GM12864 (cell line): ENCODE results near the gene FAF1.

Experiments
- DNase-seq: peaks from one replicate; pipeline ENCODE4 v3.0.0-alpha.2; 2011; ENCODE audit warnings: low read depth
- H3K4me3 ChIP-seq: 2 replicates; pipeline ENCODE4 v1.5.1; 2011; ENCODE audit warnings: mild to moderate bottlenecking, low read depth, low read length, control low read depth
- TF ChIP-seq, protein P1 (sequence below): IDR thresholded peaks from 2 replicates; pipeline ENCODE4 v1.5.1; 2011; ENCODE audit warnings: low read depth, mild to moderate bottlenecking, moderate library complexity, low read length, control low read depth, inconsistent platforms; ENCODE audit errors: missing control alignments

FAF1 gene

DNA sequence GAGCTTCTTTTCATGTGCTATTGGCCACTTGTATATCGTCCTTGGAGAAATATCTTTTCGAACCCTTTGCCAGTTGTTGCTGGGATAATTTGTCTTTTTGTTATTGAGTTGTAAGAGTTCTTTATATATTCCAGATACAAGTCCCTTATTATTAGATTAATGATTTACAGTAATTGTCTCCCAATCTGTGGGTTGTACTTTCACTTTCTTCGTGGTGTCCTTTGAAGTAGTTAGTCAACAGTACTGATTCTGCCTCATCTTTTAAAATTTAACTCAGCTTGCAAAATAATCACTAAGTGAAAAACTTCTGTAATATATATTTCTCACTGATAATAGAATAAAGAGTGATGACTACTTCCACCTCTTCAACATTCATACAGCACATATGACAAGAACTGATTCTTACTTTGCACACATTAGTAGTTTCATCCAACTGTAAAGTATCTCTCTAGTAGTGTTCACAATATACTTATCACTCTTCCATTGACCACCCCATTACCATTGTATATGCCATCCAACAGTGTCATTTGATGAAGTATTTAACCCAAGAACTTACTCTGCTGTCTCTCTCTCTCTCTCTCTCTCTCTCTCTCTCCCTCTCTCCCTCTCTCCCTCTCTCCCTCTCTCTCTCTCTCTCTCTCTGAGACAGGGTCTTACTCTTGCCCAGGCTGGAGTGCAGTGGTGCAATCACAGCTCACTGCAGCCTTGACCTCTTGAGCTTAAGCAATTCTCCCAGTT lies 432.6 kb downstream of the FAF1 start:
- no peak overlapping the region for H3K4me3 ChIP-seq
- TF ChIP-seq, protein P1, sequence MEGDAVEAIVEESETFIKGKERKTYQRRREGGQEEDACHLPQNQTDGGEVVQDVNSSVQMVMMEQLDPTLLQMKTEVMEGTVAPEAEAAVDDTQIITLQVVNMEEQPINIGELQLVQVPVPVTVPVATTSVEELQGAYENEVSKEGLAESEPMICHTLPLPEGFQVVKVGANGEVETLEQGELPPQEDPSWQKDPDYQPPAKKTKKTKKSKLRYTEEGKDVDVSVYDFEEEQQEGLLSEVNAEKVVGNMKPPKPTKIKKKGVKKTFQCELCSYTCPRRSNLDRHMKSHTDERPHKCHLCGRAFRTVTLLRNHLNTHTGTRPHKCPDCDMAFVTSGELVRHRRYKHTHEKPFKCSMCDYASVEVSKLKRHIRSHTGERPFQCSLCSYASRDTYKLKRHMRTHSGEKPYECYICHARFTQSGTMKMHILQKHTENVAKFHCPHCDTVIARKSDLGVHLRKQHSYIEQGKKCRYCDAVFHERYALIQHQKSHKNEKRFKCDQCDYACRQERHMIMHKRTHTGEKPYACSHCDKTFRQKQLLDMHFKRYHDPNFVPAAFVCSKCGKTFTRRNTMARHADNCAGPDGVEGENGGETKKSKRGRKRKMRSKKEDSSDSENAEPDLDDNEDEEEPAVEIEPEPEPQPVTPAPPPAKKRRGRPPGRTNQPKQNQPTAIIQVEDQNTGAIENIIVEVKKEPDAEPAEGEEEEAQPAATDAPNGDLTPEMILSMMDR: no peak
- no peak for DNase-seq

DNA sequence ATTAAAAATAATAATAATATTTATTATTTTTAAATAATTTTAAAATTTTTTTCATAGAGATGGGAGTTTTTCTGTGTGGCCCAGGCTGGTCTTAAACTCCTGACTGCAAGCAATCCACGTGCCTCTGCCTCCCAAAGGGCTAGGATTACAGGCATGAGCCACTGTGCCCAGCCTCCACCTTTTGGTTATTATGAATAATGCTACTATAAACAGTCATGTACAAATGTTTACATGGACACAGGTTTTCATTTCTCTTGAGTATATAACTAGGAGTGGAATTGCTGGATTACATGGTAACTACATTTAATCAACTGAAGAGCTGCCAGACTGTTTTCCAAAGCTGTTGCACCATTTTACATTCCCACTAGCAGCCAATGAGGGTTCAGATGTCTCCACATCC lies 433.6 kb downstream of the FAF1 start:
- H3K4me3 ChIP-seq: no peak overlapping the region
- DNase-seq: no peak
- TF ChIP-seq, protein P1: no peak

DNA sequence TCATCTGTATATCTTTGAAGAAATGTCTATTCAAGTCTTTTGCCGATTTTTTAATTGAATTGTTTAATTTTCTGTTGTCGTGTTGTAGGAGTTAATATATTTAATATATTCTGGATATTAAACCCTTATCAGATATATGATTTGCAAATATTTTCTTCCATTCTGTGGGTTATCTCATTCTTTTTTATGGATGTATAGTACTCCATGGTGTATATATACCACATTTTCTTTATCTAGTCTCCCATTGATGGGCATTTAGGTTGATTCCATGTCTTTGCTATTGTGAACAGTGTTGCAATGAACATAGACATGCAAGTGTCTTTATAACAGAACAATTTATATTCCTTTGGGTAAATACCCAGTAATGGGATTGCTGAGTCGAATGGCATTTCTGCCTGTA lies 436.5 kb downstream of the FAF1 start:
- TF ChIP-seq, protein P1: no peak
- H3K4me3 ChIP-seq: no peak overlapping the region

DNA sequence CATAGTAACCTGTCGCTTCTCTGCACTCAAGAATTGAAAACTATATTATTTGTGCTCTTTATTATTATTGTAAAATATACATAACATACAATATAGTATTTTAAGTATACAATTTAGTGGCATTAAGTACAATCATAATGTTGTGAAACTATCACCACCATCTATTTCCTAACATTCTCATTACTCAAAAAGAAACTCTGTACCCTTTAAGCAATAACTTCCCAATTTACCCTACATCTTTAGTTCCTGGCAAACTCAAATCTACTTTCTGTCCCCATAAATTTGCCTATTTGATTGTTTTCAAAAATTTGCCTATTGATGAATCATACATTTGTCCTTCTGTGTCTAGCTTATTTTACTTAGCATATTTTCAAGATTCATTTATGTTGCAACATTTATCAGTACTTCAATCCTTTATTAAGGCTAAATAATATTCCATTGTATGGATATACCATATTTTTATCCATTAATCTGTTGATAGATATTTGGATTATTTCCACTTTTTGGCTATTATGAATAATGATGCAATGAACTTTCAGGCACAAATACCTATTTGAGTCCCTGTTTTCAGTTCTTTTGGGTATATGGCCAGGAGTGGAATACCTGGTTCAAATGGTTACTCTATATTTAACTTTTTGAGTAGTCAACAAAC lies 437.2 kb downstream of the FAF1 start:
- TF ChIP-seq, protein P1: no peak
- DNase-seq: no peak
- H3K4me3 ChIP-seq: no peak overlapping the region

More for the DNA sequence above, 436.5 kb downstream of the FAF1 start:
- no peak for DNase-seq

DNA sequence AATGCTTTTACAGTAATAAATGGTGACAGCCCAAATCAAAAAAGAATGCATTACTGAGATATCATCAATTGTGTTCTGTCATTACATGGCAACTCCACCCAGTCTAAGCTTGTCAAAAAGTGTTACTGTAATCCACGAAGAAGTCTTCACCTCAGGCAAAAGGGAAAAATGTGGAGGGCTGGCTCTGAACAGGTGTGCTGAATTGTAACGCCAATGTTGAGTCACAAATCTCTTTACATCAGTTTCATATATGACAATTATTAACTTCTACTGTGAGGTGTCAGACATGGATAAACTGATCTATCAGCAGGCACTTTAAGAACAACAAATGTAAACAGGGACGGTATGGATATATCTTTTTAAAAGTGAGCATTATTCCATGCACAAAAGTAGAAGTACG lies 438.4 kb downstream of the FAF1 start:
- no peak overlapping the region for H3K4me3 ChIP-seq
- no peak for DNase-seq
- TF ChIP-seq, protein P1: no peak

DNA sequence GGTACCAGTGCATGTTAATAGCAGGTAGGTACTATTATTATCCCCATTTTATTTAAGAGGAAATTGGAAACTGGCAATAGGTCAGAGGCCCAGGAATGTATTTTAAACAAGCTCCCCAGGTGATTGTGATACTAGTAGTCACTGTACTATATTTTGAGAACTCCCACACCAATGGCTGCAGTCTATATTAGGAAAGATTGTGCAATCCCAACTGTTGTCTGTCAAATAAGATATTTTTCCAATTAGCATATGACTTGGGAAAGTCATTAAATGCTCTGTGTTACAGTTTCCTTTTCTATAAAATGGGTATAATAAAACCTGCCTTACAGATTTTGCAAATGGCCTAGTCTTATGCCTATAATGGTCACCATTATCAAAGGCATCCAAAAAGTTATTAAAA lies 442.6 kb downstream of the FAF1 start:
- DNase-seq: no peak
- TF ChIP-seq, protein P1: no peak
- H3K4me3 ChIP-seq: no peak overlapping the region
